ENCODE data around the gene CD22.

Gene CD22

GRCh38 chr19:35296644-35297514 lies 32.1 kb upstream of the CD22 start:
- DNase-seq = no peak

GRCh38 chr19:35297515-35297848 lies 31.5 kb upstream of the CD22 start:
- DNase-seq = no peak

GRCh38 chr19:35297922-35298321 lies 31.1 kb upstream of the CD22 start:
- no peak for DNase-seq

GRCh38 chr19:35298561-35298972 lies 30.4 kb upstream of the CD22 start:
- no peak for DNase-seq

GRCh38 chr19:35299523-35300338 lies 29.3 kb upstream of the CD22 start:
- no peak for DNase-seq

GRCh38 chr19:35300339-35300649 lies 28.7 kb upstream of the CD22 start:
- no peak for DNase-seq

GRCh38 chr19:35301961-35302360 lies 27.0 kb upstream of the CD22 start:
- DNase-seq = no peak

- DNase-seq = no peak
Observed at GRCh38 chr19:35302446-35302845, 26.5 kb upstream of the CD22 start.

GRCh38 chr19:35303357-35303915 lies 25.6 kb upstream of the CD22 start:
- DNase-seq = no peak

GRCh38 chr19:35304036-35304435 lies 25.0 kb upstream of the CD22 start:
- no peak for DNase-seq

- no peak for DNase-seq
Observed at GRCh38 chr19:35305181-35305580, 23.8 kb upstream of the CD22 start.

- no peak for DNase-seq
Observed at GRCh38 chr19:35306473-35307246, 22.3 kb upstream of the CD22 start.

- no peak for DNase-seq
Observed at GRCh38 chr19:35307931-35308330, 21.1 kb upstream of the CD22 start.

- DNase-seq = no peak
Observed at GRCh38 chr19:35308910-35309309, 20.1 kb upstream of the CD22 start.

GRCh38 chr19:35309481-35310279 lies 19.3 kb upstream of the CD22 start:
- no peak for DNase-seq

GRCh38 chr19:35310331-35310730 lies 18.7 kb upstream of the CD22 start:
- DNase-seq = no peak

GRCh38 chr19:35310811-35311465 lies 18.0 kb upstream of the CD22 start:
- DNase-seq = no peak

GRCh38 chr19:35311901-35312665 lies 16.9 kb upstream of the CD22 start:
- no peak for DNase-seq

GRCh38 chr19:35313587-35313986 lies 15.4 kb upstream of the CD22 start:
- no peak for DNase-seq

GRCh38 chr19:35314031-35314430 lies 15.0 kb upstream of the CD22 start:
- no peak for DNase-seq

- DNase-seq = no peak
Observed at GRCh38 chr19:35314858-35315470, 14.0 kb upstream of the CD22 start.
